ENCODE results near the gene PARD6G. TPM values are rescaled to one million over a fixed set of nuclear protein-coding genes. Genes with fewer than 3 reads are reported as not detected.

PARD6G gene, protein sequence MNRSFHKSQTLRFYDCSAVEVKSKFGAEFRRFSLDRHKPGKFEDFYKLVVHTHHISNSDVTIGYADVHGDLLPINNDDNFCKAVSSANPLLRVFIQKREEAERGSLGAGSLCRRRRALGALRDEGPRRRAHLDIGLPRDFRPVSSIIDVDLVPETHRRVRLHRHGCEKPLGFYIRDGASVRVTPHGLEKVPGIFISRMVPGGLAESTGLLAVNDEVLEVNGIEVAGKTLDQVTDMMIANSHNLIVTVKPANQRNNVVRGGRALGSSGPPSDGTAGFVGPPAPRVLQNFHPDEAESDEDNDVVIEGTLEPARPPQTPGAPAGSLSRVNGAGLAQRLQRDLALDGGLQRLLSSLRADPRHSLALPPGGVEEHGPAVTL
- total RNA-seq: 0.91 and 1.6 TPM in 2 replicates

GRCh38 chr18:80247393-80247841 lies at the start of gene PARD6G:
Gene PARD6G, minus strand, starts transcription at chr18:80247514. Its CDS starts 166 bp downstream, at chr18:80247348.

GRCh38 chr18:80108739-80109675 lies 138.3 kb downstream of the PARD6G start, which contains the start of gene ADNP2:
Gene ADNP2, plus strand, starts transcription at chr18:80109262. Its CDS starts 8,281 bp downstream, at chr18:80117543.

Other genes starting within 250 kb of the PARD6G start
- 21.3 and 22.1 TPM in 2 replicates for gene RBFA, start 213.1 kb downstream of the PARD6G start, total RNA-seq
- gene ADNP2, start 138.3 kb downstream of the PARD6G start, total RNA-seq: 22.5 and 24.5 TPM in 2 replicates

Measured in articular chondrocyte of knee joint (primary cell).